Mesodermal cell (in vitro differentiated cells): ENCODE results near the gene LMLN.
"Not testable (repeated sequence)": the region's sequence is repeated elsewhere in the genome, so short reads cannot be mapped to it uniquely, and the experiment has no call there.

ENCODE experiments used
- H3K27ac ChIP-seq: 2 replicates; pipeline ENCODE4 v1.7.0; 2013; ENCODE audit warnings: mild to moderate bottlenecking, low read depth, low read length, moderate library complexity; ENCODE audit not compliant: severe bottlenecking
- H3K36me3 ChIP-seq: 2 replicates; pipeline ENCODE4 v1.7.1; 2013; ENCODE audit warnings: mild to moderate bottlenecking, low read length, moderate library complexity; ENCODE audit not compliant: control insufficient read depth, insufficient read depth
- H3K4me1 ChIP-seq: one replicate; pipeline ENCODE4 v1.7.1; 2013; ENCODE audit warnings: mild to moderate bottlenecking, low read length; ENCODE audit not compliant: insufficient read depth, control insufficient read depth, poor library complexity, severe bottlenecking
- H3K4me3 ChIP-seq: 2 replicates; pipeline ENCODE4 v1.7.0; 2013; ENCODE audit warnings: low read length, control low read depth, mild to moderate bottlenecking; ENCODE audit not compliant: insufficient read depth, poor library complexity, severe bottlenecking; ENCODE audit errors: extremely low read depth
- H3K9me3 ChIP-seq: 2 replicates; pipeline ENCODE4 v1.7.1; 2013; ENCODE audit warnings: mild to moderate bottlenecking, low read length, moderate library complexity; ENCODE audit not compliant: control insufficient read depth
- WGBS, 2 experiments: methylation state at CpG; one replicate each; pipeline ENCODE4 v1.1.5; 2013; ENCODE audit warnings: missing lambda C conversion rate in 2 of 2; ENCODE audit not compliant: insufficient coverage in 2 of 2; 5-methylcytosine and 5-hydroxymethylcytosine counted together

LMLN gene

GRCh38 chr3:197958346-197958745 lies 1.7 kb upstream of the LMLN start:
- peaks cover 3% of the 10 kb centered on the region for H3K4me1 ChIP-seq
- no peaks in the 10 kb centered on the region for H3K9me3 ChIP-seq
- H3K4me3 ChIP-seq = no peak overlapping the region
- no peak overlapping the region for H3K27ac ChIP-seq
- WGBS, 2 experiments = 96% methylated on average over 4 of the region's 4 CpGs; no CpG with 5 or more reads in 1 of the 2 experiments
- H3K36me3 ChIP-seq = peaks cover 35% of the 10 kb centered on the region

- H3K27ac ChIP-seq, H3K9me3 ChIP-seq, H3K4me1 ChIP-seq, H3K4me3 ChIP-seq: not testable (repeated sequence)
- peaks cover 30% of the 10 kb centered on the region for H3K36me3 ChIP-seq
- WGBS, 2 experiments = 92 to 93% methylated on average over 14 to 15 of the region's 19 CpGs
Measured at GRCh38 chr3:197958848-197959247, 1.2 kb upstream of the LMLN start.

GRCh38 chr3:197959500-197959890 lies 522 bp upstream of the LMLN start:
- H3K4me3 ChIP-seq = peak overlapping the region; percentile 69
- WGBS, 2 experiments = 76 to 80% methylated on average over 4 to 6 of the region's 6 CpGs
- no peak overlapping the region for H3K27ac ChIP-seq
- peaks cover 3% of the 10 kb centered on the region for H3K4me1 ChIP-seq
- H3K9me3 ChIP-seq = no peaks in the 10 kb centered on the region
- H3K36me3 ChIP-seq = peaks cover 24% of the 10 kb centered on the region

- Histone ChIP-seq H3K27ac (peak overlapping the region; percentile 62), H3K4me3 (peak overlapping the region; percentile 69), H3K4me1 (peaks cover 3% of the 10 kb centered on the region), H3K9me3 (no peaks in the 10 kb centered on the region), H3K36me3 (peaks cover 10% of the 10 kb centered on the region)
- WGBS, 2 experiments = 33 to 37% methylated on average over 12 to 17 of the region's 23 CpGs
Measured at GRCh38 chr3:197960694-197961581, 921 bp downstream of the LMLN start.

GRCh38 chr3:197961582-197961945 lies 1.5 kb downstream of the LMLN start:
- H3K4me1 ChIP-seq = peaks cover 3% of the 10 kb centered on the region
- no peak overlapping the region for H3K4me3 ChIP-seq
- 94 to 100% methylated on average over 3 to 6 of the region's 9 CpGs for WGBS, 2 experiments

GRCh38 chr3:197963019-197963637 lies 3.1 kb downstream of the LMLN start:
- 89 to 92% methylated on average over 4 to 5 of the region's 5 CpGs for WGBS, 2 experiments
- Histone ChIP-seq H3K4me1 (peaks cover 3% of the 10 kb centered on the region), H3K27ac (no peak overlapping the region), H3K4me3 (no peak overlapping the region), H3K9me3 (peaks cover 9% of the 10 kb centered on the region), H3K36me3 (no peaks in the 10 kb centered on the region)

More at GRCh38 chr3:197961582-197961945, 1.5 kb downstream of the LMLN start:
- Histone ChIP-seq H3K36me3 (peaks cover 3% of the 10 kb centered on the region), H3K9me3 (no peaks in the 10 kb centered on the region), H3K27ac (no peak overlapping the region)

- H3K9me3 ChIP-seq = peaks cover 14% of the 10 kb centered on the region
- H3K4me3 ChIP-seq, H3K27ac ChIP-seq, H3K4me1 ChIP-seq, H3K36me3 ChIP-seq: not testable (repeated sequence)
- 89 to 96% methylated on average over 7 of the region's 8 CpGs for WGBS, 2 experiments
Measured at GRCh38 chr3:197967337-197967989, 7.4 kb downstream of the LMLN start.

- no peaks in the 10 kb centered on the region for H3K36me3 ChIP-seq
- H3K27ac ChIP-seq = no peak overlapping the region
- 67 to 80% methylated on average over 1 of the region's 3 CpGs for WGBS, 2 experiments
- H3K4me3 ChIP-seq = no peak overlapping the region
- no peaks in the 10 kb centered on the region for H3K4me1 ChIP-seq
- peaks cover 14% of the 10 kb centered on the region for H3K9me3 ChIP-seq
Measured at GRCh38 chr3:197970588-197970987, 10.6 kb downstream of the LMLN start.

- Histone ChIP-seq H3K36me3 (no peaks in the 10 kb centered on the region), H3K4me1 (no peaks in the 10 kb centered on the region), H3K27ac (no peak overlapping the region), H3K4me3 (no peak overlapping the region), H3K9me3 (peaks cover 5% of the 10 kb centered on the region)
- 100% methylated on average over 1 of the region's 1 CpG; no CpG with 5 or more reads in 1 of the 2 experiments for WGBS, 2 experiments
Measured at GRCh38 chr3:197974016-197974415, 14.0 kb downstream of the LMLN start.

- no peak overlapping the region for H3K4me3 ChIP-seq
- peaks cover 5% of the 10 kb centered on the region for H3K9me3 ChIP-seq
- 96% methylated on average over 5 of the region's 8 CpGs; no CpG with 5 or more reads in 1 of the 2 experiments for WGBS, 2 experiments
- H3K36me3 ChIP-seq = no peaks in the 10 kb centered on the region
- no peak overlapping the region for H3K27ac ChIP-seq
- H3K4me1 ChIP-seq = no peaks in the 10 kb centered on the region
Measured at GRCh38 chr3:197975311-197975710, 15.3 kb downstream of the LMLN start.
